GM18517 (cell line): ENCODE measurements around the gene AGAP6.
"Not testable (repeated sequence)": the region's sequence is repeated elsewhere in the genome, so short reads cannot be mapped to it uniquely, and the experiment has no call there.

ENCODE experiments used
- ATAC-seq: cut with Tn5 transposase; IDR thresholded peaks from one replicate; pipeline ENCODE4 v1.9.1; 2021; ENCODE audit warnings: mild to moderate bottlenecking, moderate library complexity; ENCODE audit not compliant: unreplicated experiment

AGAP6 gene

GRCh38 chr10:50024716-50025383 lies 36.6 kb downstream of the AGAP6 start:
- ATAC-seq: not testable (repeated sequence)

GRCh38 chr10:50025627-50026026 lies 37.4 kb downstream of the AGAP6 start:
- no peak for ATAC-seq

DNA sequence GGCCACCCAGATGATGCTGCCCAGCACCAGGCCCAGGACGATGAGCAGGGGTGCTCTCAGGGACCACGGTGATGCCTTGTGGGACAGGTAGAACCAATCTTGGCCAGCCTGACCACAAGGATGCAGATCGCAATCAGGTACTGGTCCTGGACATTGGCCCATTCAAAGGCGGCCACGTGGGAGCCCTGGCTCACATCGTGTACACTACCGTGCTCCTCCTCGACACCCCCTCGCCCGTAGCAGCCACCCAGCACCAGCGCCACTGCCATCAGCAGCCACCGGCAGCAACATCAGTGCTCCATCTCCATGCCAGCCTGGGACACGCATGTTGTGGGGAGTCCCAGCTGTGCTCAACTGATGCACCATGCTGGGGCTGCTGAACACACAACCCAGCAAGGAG lies 39.0 kb downstream of the AGAP6 start:
- ATAC-seq: no peak

GRCh38 chr10:50033481-50033880 lies 45.3 kb downstream of the AGAP6 start:
- ATAC-seq: no peak

DNA sequence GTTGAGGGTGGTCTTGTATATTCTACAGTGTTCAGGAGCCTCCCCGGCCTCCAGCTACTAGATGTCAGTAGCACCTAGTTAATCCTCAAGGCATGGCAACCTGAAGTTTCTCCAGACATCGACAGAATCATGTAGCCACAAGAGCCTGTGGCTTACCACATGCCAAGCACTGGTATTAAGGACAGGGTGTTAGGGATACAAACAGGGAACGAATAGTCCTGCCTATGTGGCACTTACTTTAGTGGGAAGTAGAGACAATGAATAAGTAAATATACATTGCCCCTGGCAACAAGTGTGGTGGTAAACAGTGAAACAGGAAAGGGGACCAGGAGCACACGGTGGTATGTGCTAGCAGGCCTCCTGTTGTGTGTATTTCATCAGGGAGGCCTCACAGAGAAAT lies 47.1 kb downstream of the AGAP6 start:
- ATAC-seq: not testable (repeated sequence)

DNA sequence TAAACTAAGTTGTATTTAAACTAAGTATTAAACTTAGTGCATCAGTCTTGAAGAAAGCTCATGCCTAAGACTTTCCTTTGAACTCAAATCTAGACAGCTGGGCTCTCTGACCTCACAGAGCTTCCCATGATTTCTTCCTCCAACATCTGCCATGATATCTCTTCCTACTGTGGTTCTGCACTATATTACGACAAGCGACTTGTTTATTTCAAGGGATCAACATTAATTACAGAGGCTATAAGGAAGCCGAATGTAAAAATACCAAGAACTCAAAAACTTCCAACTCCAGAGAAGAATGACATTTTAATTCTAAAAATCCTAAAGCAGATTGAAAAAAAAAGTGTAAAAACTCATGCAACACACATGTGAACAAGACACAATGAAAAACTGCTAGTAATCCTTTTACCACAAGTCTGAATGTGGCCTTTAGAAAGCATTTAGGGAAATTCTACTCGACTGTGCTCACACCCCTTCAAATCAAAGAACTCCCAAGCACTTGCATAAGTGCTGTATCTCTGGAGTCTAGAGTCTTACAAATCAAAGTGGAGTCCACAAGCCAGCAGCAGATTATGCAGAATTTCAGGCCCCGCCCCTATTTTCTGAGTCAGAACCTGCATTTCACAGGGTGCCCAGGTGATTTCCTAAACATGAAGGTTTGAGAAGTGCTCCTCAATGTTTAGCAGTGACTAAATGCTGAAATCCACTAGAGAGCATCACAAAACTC lies 56.9 kb downstream of the AGAP6 start:
- ATAC-seq: no peak

- ATAC-seq: not testable (repeated sequence)
Measured at GRCh38 chr10:50046457-50046856, 58.3 kb downstream of the AGAP6 start.

- not testable (repeated sequence) for ATAC-seq
Measured at GRCh38 chr10:50047594-50047993, 59.4 kb downstream of the AGAP6 start.

DNA sequence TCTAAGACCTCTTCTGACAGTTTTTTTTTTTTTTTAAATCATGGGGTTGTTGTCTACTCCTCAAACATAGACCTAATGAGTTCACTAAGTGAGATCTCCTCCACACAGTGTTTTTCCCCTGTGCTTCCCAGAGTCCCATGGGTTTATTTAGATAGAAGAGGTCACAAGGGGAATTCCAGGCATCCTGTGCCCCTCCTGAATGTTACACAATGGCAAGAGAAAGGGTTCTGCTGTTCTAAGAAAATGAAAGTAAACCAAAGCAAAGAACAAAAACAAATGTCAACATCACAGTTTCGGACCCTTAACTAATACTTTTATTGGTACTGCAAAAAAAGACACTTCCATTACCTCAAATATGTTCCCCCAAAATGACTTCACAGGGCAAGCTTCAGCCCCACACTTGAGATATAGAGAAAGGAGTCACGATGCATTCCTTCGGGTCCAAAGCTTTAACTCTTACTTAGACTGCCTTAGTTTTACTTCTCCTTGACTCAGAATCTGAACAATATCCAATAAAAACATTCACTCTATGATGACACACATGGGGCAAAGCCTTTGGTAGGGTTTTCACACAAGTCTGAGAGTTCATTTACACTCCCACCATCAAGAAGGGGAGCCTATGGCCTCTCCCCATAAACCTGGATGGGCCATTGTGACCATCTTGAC lies 63.9 kb downstream of the AGAP6 start:
- not testable (repeated sequence) for ATAC-seq

- ATAC-seq: not testable (repeated sequence)
Measured at GRCh38 chr10:50052778-50053376, 64.7 kb downstream of the AGAP6 start.

GRCh38 chr10:50055494-50056292 lies 67.5 kb downstream of the AGAP6 start:
- not testable (repeated sequence) for ATAC-seq

- ATAC-seq: not testable (repeated sequence)
Measured at GRCh38 chr10:50056654-50057053, 68.4 kb downstream of the AGAP6 start.

GRCh38 chr10:50058727-50059126 lies 70.5 kb downstream of the AGAP6 start:
- not testable (repeated sequence) for ATAC-seq

DNA sequence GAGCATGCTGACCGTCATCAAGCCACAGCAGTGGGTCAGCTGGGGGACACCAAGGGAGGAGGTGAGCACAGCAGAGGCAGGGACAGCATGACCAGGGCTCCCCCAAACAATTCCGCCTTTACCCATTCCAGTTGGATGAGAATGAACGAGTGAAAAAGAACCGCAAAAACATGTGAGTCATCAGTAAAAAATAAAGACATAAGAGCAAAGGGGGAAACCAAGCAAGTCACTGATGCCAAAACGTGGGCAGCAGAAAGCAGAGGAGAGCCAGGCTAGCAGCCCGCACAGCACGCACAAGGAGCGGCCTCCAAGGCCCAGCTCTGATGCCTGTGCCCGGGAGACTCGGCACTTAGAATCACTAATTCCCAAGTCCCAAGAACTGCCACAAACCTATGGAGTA lies 71.7 kb downstream of the AGAP6 start:
- not testable (repeated sequence) for ATAC-seq
